HFFc6 (cell line): ENCODE data around the gene ANGPTL2. TPM values are rescaled to one million over a fixed set of nuclear protein-coding genes. Genes with fewer than 3 reads are reported as not detected.

Experiments
- DNase-seq: peaks from one replicate; pipeline ENCODE4 v3.0.0-alpha.2; 2018
- H3K27ac Mint-ChIP-seq: 2 replicates; pipeline ENCODE4 v1.8.0; 2020; ENCODE audit warnings: mild to moderate bottlenecking, mixed read lengths
- H3K27me3 Mint-ChIP-seq: 2 replicates; pipeline ENCODE4 v1.8.0; 2021; ENCODE audit warnings: mild to moderate bottlenecking, moderate library complexity, mixed read lengths; ENCODE audit not compliant: insufficient read depth
- H3K36me3 Mint-ChIP-seq: 2 replicates; pipeline ENCODE4 v1.8.0; 2021; ENCODE audit warnings: low read depth, mixed read lengths
- H3K4me1 Mint-ChIP-seq: 2 replicates; pipeline ENCODE4 v1.8.0; 2020; ENCODE audit warnings: low read depth, mixed read lengths
- H3K4me3 Mint-ChIP-seq: 2 replicates; pipeline ENCODE4 v1.8.0; 2020; ENCODE audit warnings: mild to moderate bottlenecking, moderate library complexity, mixed read lengths
- H3K9me3 Mint-ChIP-seq: 2 replicates; pipeline ENCODE4 v1.8.0; 2020; ENCODE audit warnings: mild to moderate bottlenecking, mixed read lengths
- CTCF ChIP-seq: fragments of 200-600 bp; sonication (generic); IDR thresholded peaks from 2 replicates; pipeline ENCODE4 v1.5.0; 2021; ENCODE audit warnings: antibody characterized with exemption, mild to moderate bottlenecking
- total RNA-seq, 6 experiments: library from RNA; stranded (reverse); fragmentation: NEBNext Ultra II Directional; extraction: Animal tissue kit (Norgen Biotek cat#: 25700); gene quantifications; 2 replicates in 1 of 6; 3 replicates in 5 of 6; pipeline ENCODE4 v1.2.3, GENCODE V29; 2021

Gene ANGPTL2
- total RNA-seq, 6 experiments from 2014 or later = 15.0 to 20.9 (median 19.4) TPM

DNA sequence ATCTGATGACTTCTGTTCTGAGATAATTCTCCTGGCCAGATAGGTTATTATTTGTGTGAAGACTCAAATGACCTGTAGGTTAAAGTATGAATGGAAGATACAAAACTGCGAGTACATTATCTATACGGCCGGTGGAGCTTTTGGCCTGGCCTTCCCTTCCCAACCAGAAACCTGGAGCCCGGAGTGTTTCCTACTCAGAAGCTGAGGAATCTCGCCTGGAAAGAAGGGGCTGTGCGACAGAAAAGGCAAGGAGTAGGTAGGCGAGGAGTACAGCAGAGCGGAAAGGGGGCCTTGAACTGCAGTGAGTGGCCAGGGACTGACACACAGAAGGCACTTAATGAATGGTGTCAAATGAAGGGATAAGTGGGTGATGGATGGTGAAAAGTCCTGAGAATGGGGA, 34.6 kb downstream of the ANGPTL2 start:
- H3K9me3 Mint-ChIP-seq = no peaks in the 10 kb centered on the region
- no peak for DNase-seq
- H3K36me3 Mint-ChIP-seq = peaks cover 4% of the 10 kb centered on the region; the same call in 1 of the 2 replicates
- TF ChIP-seq CTCF = no peak
- H3K4me1 Mint-ChIP-seq = no peaks in the 10 kb centered on the region
- H3K27me3 Mint-ChIP-seq = peaks cover 4% of the 10 kb centered on the region
- H3K4me3 Mint-ChIP-seq = no peak overlapping the region
- no peak overlapping the region for H3K27ac Mint-ChIP-seq

GRCh38 chr9:127087411-127087810, 35.0 kb downstream of the ANGPTL2 start:
- H3K4me3 Mint-ChIP-seq = no peak overlapping the region
- peaks cover under 1% of the 10 kb centered on the region; the same call in 1 of the 2 replicates for H3K36me3 Mint-ChIP-seq
- peaks cover 4% of the 10 kb centered on the region for H3K27me3 Mint-ChIP-seq
- no peaks in the 10 kb centered on the region for H3K4me1 Mint-ChIP-seq
- no peak for TF ChIP-seq CTCF
- no peak for DNase-seq
- H3K27ac Mint-ChIP-seq = no peak overlapping the region
- H3K9me3 Mint-ChIP-seq = no peaks in the 10 kb centered on the region

- Mint-ChIP-seq H3K36me3 (no peaks in the 10 kb centered on the region; the same call in 1 of the 2 replicates), H3K4me1 (no peaks in the 10 kb centered on the region), H3K27me3 (peaks cover 4% of the 10 kb centered on the region), H3K27ac (no peak overlapping the region), H3K4me3 (no peak overlapping the region), H3K9me3 (no peaks in the 10 kb centered on the region)
- TF ChIP-seq CTCF = no peak
- no peak for DNase-seq
Measured at GRCh38 chr9:127086771-127087170, 35.7 kb downstream of the ANGPTL2 start.

GRCh38 chr9:127085186-127085585, 37.2 kb downstream of the ANGPTL2 start:
- no peak overlapping the region for H3K4me3 Mint-ChIP-seq
- no peak for DNase-seq
- no peak for TF ChIP-seq CTCF
- no peak overlapping the region for H3K27ac Mint-ChIP-seq
- no peaks in the 10 kb centered on the region for H3K9me3 Mint-ChIP-seq
- H3K27me3 Mint-ChIP-seq = peaks cover 10% of the 10 kb centered on the region
- no peaks in the 10 kb centered on the region for H3K4me1 Mint-ChIP-seq
- H3K36me3 Mint-ChIP-seq = no peaks in the 10 kb centered on the region; the same call in 1 of the 2 replicates

- no peak for DNase-seq
- Mint-ChIP-seq H3K9me3 (peaks cover 5% of the 10 kb centered on the region; the same call in 1 of the 2 replicates), H3K36me3 (peaks cover 4% of the 10 kb centered on the region; the same call in 1 of the 2 replicates), H3K4me1 (no peaks in the 10 kb centered on the region), H3K27ac (no peak overlapping the region), H3K4me3 (no peak overlapping the region), H3K27me3 (peaks cover 10% of the 10 kb centered on the region)
- TF ChIP-seq CTCF = no peak
Measured at GRCh38 chr9:127084076-127085039, 38.1 kb downstream of the ANGPTL2 start.
